DOHH2 (cell line): ENCODE data around the gene FAM151B.

ENCODE experiments used
- H3F3A ChIP-seq: fragments of 200-600 bp; sonication (generic), shearing (Covaris generic); 2 replicates; pipeline ENCODE4 v1.6.0; 2016; ENCODE audit warnings: antibody characterized with exemption, mild to moderate bottlenecking; ENCODE audit not compliant: control insufficient read depth, insufficient read depth
- H3K27ac ChIP-seq: fragments of 200-600 bp; sonication (generic); 2 replicates; pipeline ENCODE4 v1.5.1; 2014; ENCODE audit warnings: low read depth, mild to moderate bottlenecking, low read length, moderate library complexity
- H3K27me3 ChIP-seq: fragments of 200-600 bp; sonication (generic); 2 replicates; pipeline ENCODE4 v1.6.1; 2014; ENCODE audit warnings: mild to moderate bottlenecking, low read length, mixed read lengths; ENCODE audit not compliant: control insufficient read depth
- H3K36me3 ChIP-seq: fragments of 200-600 bp; sonication (generic); 2 replicates; pipeline ENCODE4 v1.6.1; 2014; ENCODE audit warnings: mild to moderate bottlenecking, low read length, moderate library complexity, mixed read lengths; ENCODE audit not compliant: control insufficient read depth
- H3K4me1 ChIP-seq: fragments of 200-600 bp; sonication (generic); 2 replicates; pipeline ENCODE4 v1.6.1; 2014; ENCODE audit warnings: mild to moderate bottlenecking, low read length, mixed read lengths; ENCODE audit not compliant: control insufficient read depth
- H3K4me2 ChIP-seq: fragments of 200-600 bp; sonication (generic); 2 replicates; pipeline ENCODE4 v1.6.0; 2014; ENCODE audit warnings: mild to moderate bottlenecking, low read length, moderate library complexity
- H3K4me3 ChIP-seq: fragments of 200-600 bp; sonication (generic); 2 replicates; pipeline ENCODE4 v1.5.1; 2014; ENCODE audit warnings: mild to moderate bottlenecking, low read length, mixed read lengths
- H3K79me2 ChIP-seq: fragments of 200-600 bp; sonication (generic); 2 replicates; pipeline ENCODE4 v1.6.1; 2014; ENCODE audit warnings: mild to moderate bottlenecking, low read length, mixed read lengths; ENCODE audit not compliant: control insufficient read depth
- H3K9me2 ChIP-seq: fragments of 200-600 bp; sonication (generic); replicated peaks from 2 replicates; pipeline ENCODE4 v1.6.1; 2014; ENCODE audit warnings: mild to moderate bottlenecking, low read length, mixed read lengths; ENCODE audit not compliant: control insufficient read depth
- H3K9me3 ChIP-seq: fragments of 200-600 bp; sonication (generic); 2 replicates; pipeline ENCODE4 v1.6.1; 2014; ENCODE audit warnings: antibody characterized with exemption, low read length, mixed read lengths; ENCODE audit not compliant: control insufficient read depth, insufficient read depth
- H4K20me1 ChIP-seq: fragments of 200-600 bp; sonication (generic); 2 replicates; pipeline ENCODE4 v1.6.0; 2014; ENCODE audit warnings: low read depth, mild to moderate bottlenecking, antibody characterized with exemption, low read length, moderate library complexity; ENCODE audit not compliant: control insufficient read depth, insufficient read depth
- CTCF ChIP-seq: fragments of 200-600 bp; sonication (generic); IDR thresholded peaks from one replicate; pipeline ENCODE4 v1.5.1; 2014; ENCODE audit warnings: antibody characterized with exemption, mild to moderate bottlenecking, low read depth, low read length; ENCODE audit not compliant: poor library complexity, severe bottlenecking
- EZH2phosphoT487 ChIP-seq: fragments of 200-600 bp; sonication (generic); IDR thresholded peaks from 2 replicates; pipeline ENCODE4 v1.6.1; 2017; ENCODE audit warnings: borderline replicate concordance, mild to moderate bottlenecking, antibody characterized with exemption, low read length, moderate library complexity, mixed read lengths

FAM151B gene

DNA sequence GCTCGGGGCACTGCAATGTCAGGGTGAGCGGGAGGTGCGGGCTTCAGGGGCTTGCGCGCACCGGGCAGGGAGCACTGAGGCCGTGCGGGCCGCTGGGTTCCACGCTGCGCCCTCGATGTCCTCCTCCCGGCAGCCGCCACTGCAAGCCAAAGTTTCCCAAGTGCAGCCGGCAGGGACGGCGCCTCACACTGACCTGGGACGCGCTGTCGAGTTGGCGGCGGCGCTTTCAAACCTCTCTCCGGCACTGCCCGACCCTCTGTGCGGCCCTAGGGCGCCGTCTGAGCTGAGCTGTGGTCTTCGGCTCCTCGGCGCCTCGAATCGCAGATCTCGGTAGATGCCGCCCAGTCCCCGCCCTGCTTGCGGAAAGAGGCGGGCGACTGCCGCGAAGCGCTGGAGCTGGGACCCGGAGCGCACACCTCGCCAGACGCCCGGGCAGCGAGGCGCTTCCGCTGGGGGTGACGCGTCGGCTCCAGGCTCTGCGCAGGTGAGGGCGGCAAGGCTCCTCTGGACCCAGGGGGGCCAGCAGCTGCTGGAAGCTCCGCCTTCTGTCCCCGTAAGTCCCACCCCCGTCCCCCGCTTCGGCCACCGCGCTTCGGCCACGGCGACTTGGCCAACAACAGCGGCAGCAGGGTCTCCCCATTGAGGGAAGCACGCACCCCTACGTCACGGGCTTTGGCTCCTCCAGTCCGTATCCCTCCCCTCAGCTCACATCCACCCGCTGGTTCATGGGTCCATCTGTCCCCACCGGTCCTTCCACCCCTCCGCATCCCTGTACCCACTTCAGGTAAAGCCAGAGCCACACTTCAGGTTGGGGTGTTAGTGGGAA lies 82.3 kb downstream of the FAM151B start, which contains the start of gene ANKRD34B:
ANKRD34B (minus strand) TSS at position 320 of the 826 bp plus-strand sequence. CDS start 10,261 bp downstream, outside the sequence.
- Histone ChIP-seq H3K4me1 (no peaks in the 10 kb centered on the region), H3K27ac (no peak within 1 kb of the TSS), H3K9me3 (no peaks in the 10 kb centered on the region), H3K79me2 (no peaks in the 10 kb centered on the region), H4K20me1 (no peaks in the 10 kb centered on the region), H3K27me3 (peaks cover 12% of the 10 kb centered on the region), H3K4me3 (no peak within 1 kb of the TSS), H3K36me3 (no peaks in the 10 kb centered on the region), H3K4me2 (no peak within 1 kb of the TSS), H3K9me2 (no peaks in the 10 kb centered on the region), H3F3A (no peaks in the 10 kb centered on the region)
- no peak for TF ChIP-seq CTCF
- no peak for TF ChIP-seq EZH2phosphoT487

GRCh38 chr5:80573062-80573461 lies 85.2 kb downstream of the FAM151B start:
- H3K79me2 ChIP-seq = no peaks in the 10 kb centered on the region
- H3K9me3 ChIP-seq = no peaks in the 10 kb centered on the region
- no peak overlapping the region for H3K4me2 ChIP-seq
- no peak for TF ChIP-seq CTCF
- no peak for TF ChIP-seq EZH2phosphoT487
- H3F3A ChIP-seq = no peaks in the 10 kb centered on the region
- no peaks in the 10 kb centered on the region for H4K20me1 ChIP-seq
- H3K4me1 ChIP-seq = no peaks in the 10 kb centered on the region
- no peak overlapping the region for H3K4me3 ChIP-seq
- no peaks in the 10 kb centered on the region for H3K36me3 ChIP-seq
- H3K27me3 ChIP-seq = peaks cover 15% of the 10 kb centered on the region
- no peaks in the 10 kb centered on the region for H3K9me2 ChIP-seq
- H3K27ac ChIP-seq = no peak overlapping the region

DNA sequence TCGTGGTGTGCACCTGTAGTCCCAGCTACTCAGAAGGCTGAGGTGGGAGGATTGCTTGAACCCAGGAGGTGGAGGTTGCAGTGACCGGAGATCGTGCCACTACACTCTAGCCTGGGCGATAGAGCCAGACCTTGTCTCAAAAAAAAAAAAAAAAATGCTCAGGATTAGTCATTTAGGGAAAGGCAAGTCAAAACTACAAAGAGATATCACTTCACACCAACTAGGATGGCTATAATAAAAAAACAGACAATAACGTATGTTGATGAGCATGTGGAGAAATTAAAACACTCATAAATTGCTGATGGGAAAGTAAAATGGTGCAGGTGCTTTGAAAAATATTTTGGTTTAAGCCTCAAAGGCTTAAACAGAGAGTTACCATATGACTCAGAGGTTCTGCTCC lies 88.5 kb downstream of the FAM151B start:
- Histone ChIP-seq H4K20me1 (no peaks in the 10 kb centered on the region), H3K4me1 (no peaks in the 10 kb centered on the region), H3K36me3 (no peaks in the 10 kb centered on the region), H3K9me2 (no peaks in the 10 kb centered on the region), H3K4me2 (no peak overlapping the region), H3K27ac (no peak overlapping the region), H3F3A (no peaks in the 10 kb centered on the region), H3K4me3 (no peak overlapping the region), H3K27me3 (peaks cover 15% of the 10 kb centered on the region), H3K9me3 (no peaks in the 10 kb centered on the region), H3K79me2 (no peaks in the 10 kb centered on the region)
- TF ChIP-seq CTCF (no peak), EZH2phosphoT487 (no peak)
